GM12878 (cell line): ENCODE measurements around the gene NEAT1.

ENCODE experiments used
- ASH2L ChIP-seq: fragments of 300-600, 200-600 bp; sonication (generic); IDR thresholded peaks from 2 replicates; pipeline ENCODE4 v1.6.1; 2017; ENCODE audit warnings: low read depth, mild to moderate bottlenecking, borderline replicate concordance
- CTCF ChIP-seq, 3 experiments: IDR thresholded peaks in 2 of 3; conservative IDR thresholded peaks in 1 of 3; 2 replicates each; pipeline ENCODE4 v1.5.1; 2011; ENCODE audit warnings: low read depth in 3 of 3, low read length in 3 of 3, mild to moderate bottlenecking in 3 of 3, control low read depth in 2 of 3, moderate library complexity in 2 of 3, inconsistent platforms in 1 of 3, mixed read lengths in 1 of 3; ENCODE audit not compliant: control insufficient read depth in 2 of 3, insufficient read depth in 1 of 3; ENCODE audit errors: extremely low read depth in 1 of 3
- GABPA ChIP-seq: IDR thresholded peaks from 2 replicates; pipeline ENCODE4 v1.6.1; 2014; ENCODE audit warnings: antibody characterized with exemption, low read depth, mild to moderate bottlenecking, inconsistent platforms
- KDM1A ChIP-seq: fragments of 200-600 bp; sonication (generic); IDR thresholded peaks from 2 replicates; pipeline ENCODE4 v1.6.1; 2016; ENCODE audit warnings: borderline replicate concordance
- MEF2A ChIP-seq: IDR thresholded peaks from 2 replicates; pipeline ENCODE4 v1.6.1; 2011; ENCODE audit warnings: low read depth, mild to moderate bottlenecking, low read length, moderate library complexity; ENCODE audit not compliant: insufficient read depth
- MTA3 ChIP-seq: IDR thresholded peaks from 2 replicates; pipeline ENCODE4 v1.6.1; 2012; ENCODE audit warnings: low read length, inconsistent platforms, borderline replicate concordance
- POLR2A ChIP-seq: IDR thresholded peaks from 2 replicates; pipeline ENCODE4 v1.6.1; 2011; ENCODE audit warnings: low read depth, mild to moderate bottlenecking, low read length
- RCOR1 ChIP-seq: conservative IDR thresholded peaks from 2 replicates; pipeline ENCODE4 v1.6.1; 2012; ENCODE audit warnings: low read depth, low read length, improper control_type of control experiment
- TCF7 ChIP-seq: IDR thresholded peaks from 2 replicates; pipeline ENCODE4 v1.6.1; 2014; ENCODE audit warnings: antibody characterized with exemption, borderline replicate concordance
- ZSCAN29 ChIP-seq: fragments of 450-650 bp; IDR thresholded peaks from 2 replicates; pipeline ENCODE4 v1.6.1; 2017; ENCODE audit warnings: mild to moderate bottlenecking, moderate library complexity
- TF ChIP-seq, protein P1 (sequence below): IDR thresholded peaks from 2 replicates; pipeline ENCODE4 v1.6.1; 2011; ENCODE audit warnings: low read depth, mild to moderate bottlenecking, low read length, moderate library complexity, borderline replicate concordance; ENCODE audit errors: extremely low read depth

- TF ChIP-seq POLR2A (no peak), MTA3 (no peak), ASH2L (no peak), KDM1A (no peak), TCF7 (no peak), CTCF (IDR thresholded peaks at IDR 0.05 in 2 of 3, conservative IDR thresholded peaks at IDR 0.05 in 1 of 3; ENCODE audit: control insufficient read depth in 2 of 3, extremely low read depth in 1 of 3, insufficient read depth in 1 of 3, low read depth in 3 of 3, low read length in 3 of 3) (no peak), RCOR1 (no peak), GABPA (no peak), ZSCAN29 (no peak), MEF2A (no peak)
- TF ChIP-seq, protein P1, sequence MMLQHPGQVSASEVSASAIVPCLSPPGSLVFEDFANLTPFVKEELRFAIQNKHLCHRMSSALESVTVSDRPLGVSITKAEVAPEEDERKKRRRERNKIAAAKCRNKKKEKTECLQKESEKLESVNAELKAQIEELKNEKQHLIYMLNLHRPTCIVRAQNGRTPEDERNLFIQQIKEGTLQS: no peak
Observed at GRCh38 chr11:65399249-65399648, 23.3 kb upstream of the NEAT1 start.
